Endothelial cell of umbilical vein (primary cell): Measurements from ENCODE around the gene CELF5. TPM values are rescaled to one million over a fixed set of nuclear protein-coding genes. Genes with fewer than 3 reads are reported as not detected.

ENCODE experiments used
- BruUV-seq: library from RNA; stranded (reverse); fragments of 400-500 nt; replicated peaks from 2 replicates; lab custom pipeline; 2021; lab: Mats Ljungman, UMichigan
- CTCF ChIA-PET: fragments of 300-600, 350-600 bp; sonication (Branson Sonifier 250); formaldehyde crosslinking; loops from one replicate; lab custom pipeline; 2021; ENCODE audit warnings: antibody characterized with exemption, inconsistent platforms; lab: Charles Lee
- POLR2A ChIA-PET: fragments of 300-600, 350-600 bp; sonication (Branson Sonifier 250); formaldehyde crosslinking; loops from one replicate; lab custom pipeline; 2021; ENCODE audit warnings: antibody characterized with exemption, inconsistent platforms; lab: Charles Lee
- DNase-seq: peaks from one replicate; pipeline ENCODE4 v3.0.0-alpha.2; 2011; ENCODE audit warnings: low read depth, low spot score
- FAIRE-seq: peaks from 2 replicates; lab custom pipeline; 2011; peaks lifted over from hg19 to GRCh38; lab: Jason Lieb, UNC
- H2AFZ ChIP-seq: 2 replicates; pipeline ENCODE4 v1.6.0; 2012; ENCODE audit warnings: low read depth, low read length, control low read depth, inconsistent platforms
- H3K27ac ChIP-seq: 2 replicates; pipeline ENCODE4 v1.5.1; 2011; ENCODE audit warnings: low read depth, mild to moderate bottlenecking, control low read depth, low read length, moderate library complexity; ENCODE audit not compliant: insufficient read depth
- H3K27me3 ChIP-seq, 2 experiments: 2 replicates each; pipeline versions ENCODE4 v1.6.0 to v1.6.1; 2011; ENCODE audit warnings: low read length in 2 of 2, mixed read lengths in 1 of 2; ENCODE audit not compliant: control insufficient read depth in 2 of 2, insufficient read depth in 2 of 2
- H3K36me3 ChIP-seq, 2 experiments: 2 replicates in 1 of 2; 3 replicates in 1 of 2; pipeline ENCODE4 v1.5.1; 2011; ENCODE audit warnings: low read length in 2 of 2, mild to moderate bottlenecking in 1 of 2, moderate library complexity in 1 of 2; ENCODE audit not compliant: control insufficient read depth in 2 of 2, insufficient read depth in 2 of 2; ENCODE audit errors: extremely low read depth in 1 of 2
- H3K4me1 ChIP-seq: 3 replicates; pipeline ENCODE4 v1.5.1; 2011; ENCODE audit warnings: mild to moderate bottlenecking, low read length; ENCODE audit not compliant: control insufficient read depth, insufficient read depth; ENCODE audit errors: extremely low read depth
- H3K4me2 ChIP-seq: 2 replicates; pipeline ENCODE4 v1.6.1; 2011; ENCODE audit warnings: low read length, control low read depth, mixed read lengths; ENCODE audit not compliant: insufficient read depth
- H3K4me3 ChIP-seq, 3 experiments: fragments of 200-600 bp in 1 of 3; sonication (generic), shearing (Covaris generic) in 1 of 3; replicated peaks in 1 of 3; 2 replicates each; pipeline ENCODE4 v1.5.1; 2011 to 2016; ENCODE audit warnings: control low read depth in 3 of 3, low read length in 3 of 3, mild to moderate bottlenecking in 2 of 3, inconsistent platforms in 1 of 3, low read depth in 1 of 3, moderate library complexity in 1 of 3; ENCODE audit not compliant: insufficient read depth in 1 of 3
- H3K79me2 ChIP-seq: 2 replicates; pipeline ENCODE4 v1.6.0; 2012; ENCODE audit warnings: low read length, inconsistent platforms; ENCODE audit not compliant: control insufficient read depth, insufficient read depth
- H3K9ac ChIP-seq: replicated peaks from 2 replicates; pipeline ENCODE3; 2011; ENCODE audit warnings: low read length, control low read depth; ENCODE audit not compliant: insufficient read depth; ENCODE audit errors: extremely low read depth
- H3K9me1 ChIP-seq: replicated peaks from 3 replicates; pipeline ENCODE4 v1.6.0; 2011; ENCODE audit warnings: mild to moderate bottlenecking, low read length; ENCODE audit not compliant: control insufficient read depth, insufficient read depth; ENCODE audit errors: extremely low read depth
- H3K9me3 ChIP-seq: replicated peaks from 2 replicates; pipeline ENCODE4 v1.5.1; 2012; ENCODE audit warnings: low read length, inconsistent platforms; ENCODE audit not compliant: control insufficient read depth, insufficient read depth
- H4K20me1 ChIP-seq: replicated peaks from 2 replicates; pipeline ENCODE3; 2011; ENCODE audit warnings: mild to moderate bottlenecking, low read length; ENCODE audit not compliant: control insufficient read depth, insufficient read depth; ENCODE audit errors: extremely low read depth
- EZH2 ChIP-seq: IDR thresholded peaks from 2 replicates; pipeline ENCODE4 v1.6.1; 2012; ENCODE audit warnings: borderline replicate concordance, low read depth, mild to moderate bottlenecking, moderate library complexity, low read length, inconsistent platforms; ENCODE audit not compliant: severe bottlenecking
- FOS ChIP-seq: IDR thresholded peaks from 2 replicates; pipeline ENCODE4 v1.6.1; 2011; ENCODE audit warnings: mild to moderate bottlenecking, low read length, moderate library complexity, borderline replicate concordance; ENCODE audit not compliant: insufficient read depth
- GATA2 ChIP-seq: IDR thresholded peaks from 2 replicates; pipeline ENCODE4 v1.7.0; 2011; ENCODE audit warnings: low read depth, mild to moderate bottlenecking, moderate library complexity, mixed read lengths, low read length; ENCODE audit not compliant: insufficient read length, insufficient read depth
- JUN ChIP-seq: IDR thresholded peaks from 2 replicates; pipeline ENCODE4 v1.6.1; 2011; ENCODE audit warnings: borderline replicate concordance, low read depth; ENCODE audit not compliant: insufficient read length, insufficient read depth
- MYC ChIP-seq: IDR thresholded peaks from one replicate; pipeline ENCODE4 v1.6.1; 2011; ENCODE audit warnings: mild to moderate bottlenecking, low read depth, low read length
- POLR2A ChIP-seq: IDR thresholded peaks from 2 replicates; pipeline ENCODE4 v1.6.1; 2012; ENCODE audit warnings: low read depth, mild to moderate bottlenecking, control low read depth, low read length
- POLR2AphosphoS5 ChIP-seq: IDR thresholded peaks from 2 replicates; pipeline ENCODE4 v1.6.1; 2012; ENCODE audit warnings: low read depth, mild to moderate bottlenecking, control low read depth, low read length, moderate library complexity; ENCODE audit not compliant: insufficient read depth
- dilution Hi-C: fragments of 300-500 bp; cut with MboI; formaldehyde crosslinking; loops from one replicate; pipeline ENCODE4 v1.15.0; 2019; ENCODE audit warnings: low sequenced_read_pairs; ENCODE audit not compliant: extremely low pct_ligation_motif_present
- intact Hi-C: fragments of 100-400 bp; cut with micrococcal nuclease; formaldehyde crosslinking; loops from one replicate; pipeline ENCODE4 v1.10.0; 2022
- polyA plus RNA-seq, 4 experiments: library from polyadenylated mRNA; depleted of rRNA in 3 of 4; stranded (reverse) in 3 of 4; unstranded in 1 of 4; fragments of >200 nt; gene quantifications; 2 replicates each; pipeline versions ENCODE4 v1.2.1 to v1.2.3, GENCODE V29; 2011 to 2012; ENCODE audit warnings: missing spikeins in 1 of 4
- total RNA-seq: library from RNA; stranded (reverse); gene quantifications from 2 replicates; pipeline ENCODE4 v1.2.3, GENCODE V29; 2021
- TF ChIP-seq, protein P1 (sequence below), 2 donors: IDR thresholded peaks; 1 replicate in 1 of 2; 2 replicates in 1 of 2; pipeline ENCODE4 v1.5.1; 2011; ENCODE audit warnings: low read length in 2 of 2, mild to moderate bottlenecking in 2 of 2, moderate library complexity in 2 of 2, control low read depth in 1 of 2, inconsistent platforms in 1 of 2, low read depth in 1 of 2; ENCODE audit not compliant: insufficient read depth in 1 of 2; ENCODE audit errors: extremely low read depth in 1 of 2
- TF ChIP-seq, protein P2 (sequence below): IDR thresholded peaks from 2 replicates; pipeline ENCODE4 v1.6.1; 2011; ENCODE audit not compliant: insufficient read depth, insufficient read length

Gene CELF5
- total and polyA plus RNA-seq, 2 donors (not counting 3 experiments of a cell fraction or from before 2014, with no cell fraction given): not detected

DNA sequence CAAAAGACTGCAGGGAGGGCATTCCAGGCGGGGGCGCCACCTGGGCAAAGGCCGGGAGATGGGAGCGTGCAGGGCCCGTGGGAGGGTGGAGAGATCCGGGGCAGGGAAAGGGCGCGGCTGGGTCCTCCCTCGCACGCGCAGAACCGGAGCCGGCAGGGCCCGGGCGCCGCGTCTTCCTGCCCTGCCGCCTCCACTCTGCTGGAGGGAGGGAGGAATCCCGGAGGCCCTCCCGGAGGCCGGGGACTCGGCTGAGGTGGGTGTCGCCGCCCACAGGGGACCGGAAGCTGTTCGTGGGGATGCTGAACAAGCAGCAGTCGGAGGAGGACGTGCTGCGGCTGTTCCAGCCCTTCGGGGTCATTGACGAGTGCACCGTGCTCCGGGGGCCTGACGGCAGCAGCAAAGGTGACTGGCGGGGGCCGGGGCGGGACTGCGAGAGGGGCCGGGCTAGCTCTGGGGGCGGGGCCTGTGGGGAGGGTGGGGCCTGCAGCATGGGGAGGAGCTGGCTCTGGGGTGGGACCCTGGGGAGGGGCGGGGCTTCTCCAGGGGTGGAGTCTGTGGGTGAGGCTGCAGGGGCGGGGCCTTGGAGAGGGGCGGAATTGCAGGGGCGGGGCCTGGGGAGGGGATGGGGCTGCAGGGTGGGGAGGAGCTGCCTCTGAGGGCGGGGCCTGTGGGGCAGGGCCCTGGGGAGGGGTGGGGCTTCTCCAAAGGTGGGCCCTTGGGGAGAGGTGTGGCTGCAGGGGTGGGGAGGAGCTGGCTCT is 51.3 kb downstream of the CELF5 start:
- peak; percentile 46 for FAIRE-seq
- Histone ChIP-seq H3K9ac (no peak overlapping the region), H2AFZ (peak overlapping the region; percentile 83)

DNA sequence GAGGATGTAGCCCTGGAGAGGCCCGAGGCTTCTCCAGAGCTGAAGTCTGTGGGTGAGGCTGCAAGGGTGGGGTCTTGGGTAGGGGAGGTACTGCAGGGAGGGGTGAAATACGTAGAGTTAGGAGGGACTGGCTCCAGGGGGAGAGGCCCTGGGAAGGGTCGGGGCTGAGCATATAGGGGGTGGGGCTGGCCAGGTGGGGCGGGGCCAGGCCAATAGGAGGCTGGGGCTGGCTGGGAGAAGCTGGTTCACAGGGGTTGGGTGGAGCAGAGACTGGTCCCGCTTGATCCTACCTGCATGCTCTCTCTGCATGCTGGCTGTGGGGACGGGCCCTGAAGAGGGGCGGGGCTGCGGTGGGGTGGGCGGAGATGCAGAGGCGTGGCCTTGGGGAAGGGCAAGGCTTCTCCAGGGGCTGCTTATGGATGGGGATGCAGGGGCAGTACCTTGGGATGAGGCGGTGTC is 51.9 kb downstream of the CELF5 start:
- CTCF ChIA-PET: interaction anchor here (0.9 to 1.9 kb wide), 4 partner anchors 8 to 315 kb away, joined by 4 to 9 read pairs (median 4); no protein-coding TSS in a partner anchor
- H3K9me3 ChIP-seq: no peaks in the 10 kb centered on the region
- H3K9ac ChIP-seq: no peak overlapping the region
- no peaks in the 10 kb centered on the region for H3K9me1 ChIP-seq
- no peaks in the 10 kb centered on the region for H4K20me1 ChIP-seq
- TF ChIP-seq, protein P1, sequence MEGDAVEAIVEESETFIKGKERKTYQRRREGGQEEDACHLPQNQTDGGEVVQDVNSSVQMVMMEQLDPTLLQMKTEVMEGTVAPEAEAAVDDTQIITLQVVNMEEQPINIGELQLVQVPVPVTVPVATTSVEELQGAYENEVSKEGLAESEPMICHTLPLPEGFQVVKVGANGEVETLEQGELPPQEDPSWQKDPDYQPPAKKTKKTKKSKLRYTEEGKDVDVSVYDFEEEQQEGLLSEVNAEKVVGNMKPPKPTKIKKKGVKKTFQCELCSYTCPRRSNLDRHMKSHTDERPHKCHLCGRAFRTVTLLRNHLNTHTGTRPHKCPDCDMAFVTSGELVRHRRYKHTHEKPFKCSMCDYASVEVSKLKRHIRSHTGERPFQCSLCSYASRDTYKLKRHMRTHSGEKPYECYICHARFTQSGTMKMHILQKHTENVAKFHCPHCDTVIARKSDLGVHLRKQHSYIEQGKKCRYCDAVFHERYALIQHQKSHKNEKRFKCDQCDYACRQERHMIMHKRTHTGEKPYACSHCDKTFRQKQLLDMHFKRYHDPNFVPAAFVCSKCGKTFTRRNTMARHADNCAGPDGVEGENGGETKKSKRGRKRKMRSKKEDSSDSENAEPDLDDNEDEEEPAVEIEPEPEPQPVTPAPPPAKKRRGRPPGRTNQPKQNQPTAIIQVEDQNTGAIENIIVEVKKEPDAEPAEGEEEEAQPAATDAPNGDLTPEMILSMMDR (IDR thresholded peaks at IDR 0.05; ENCODE audit: extremely low read depth in 1 of 2, insufficient read depth in 1 of 2, low read depth in 1 of 2, low read length in 2 of 2): no peak
- no peak for TF ChIP-seq EZH2
- no peak for TF ChIP-seq MYC
- no peak for TF ChIP-seq POLR2AphosphoS5
- no peak for TF ChIP-seq JUN
- TF ChIP-seq GATA2: no peak
- no peak for TF ChIP-seq FOS
- no peak for TF ChIP-seq POLR2A
- TF ChIP-seq, protein P2, sequence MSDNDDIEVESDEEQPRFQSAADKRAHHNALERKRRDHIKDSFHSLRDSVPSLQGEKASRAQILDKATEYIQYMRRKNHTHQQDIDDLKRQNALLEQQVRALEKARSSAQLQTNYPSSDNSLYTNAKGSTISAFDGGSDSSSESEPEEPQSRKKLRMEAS: no peak
- FAIRE-seq: no peak
- H2AFZ ChIP-seq: no peak overlapping the region
- POLR2A ChIA-PET: no interaction called here
- H3K79me2 ChIP-seq: no peaks in the 10 kb centered on the region
- H3K36me3 ChIP-seq: no peaks in the 10 kb centered on the region
- H3K4me2 ChIP-seq: no peak overlapping the region
- no peaks in the 10 kb centered on the region for H3K4me1 ChIP-seq
- no peak overlapping the region for H3K4me3 ChIP-seq
- H3K27me3 ChIP-seq: peaks cover 1 to 13% of the 10 kb centered on the region in 2 experiments
- BruUV-seq: no TSS peak
- dilution Hi-C loops (no loop called here), intact Hi-C loops (no loop called here)
- H3K27ac ChIP-seq: no peak overlapping the region
- DNase-seq: no peak

More for the DNA sequence above, 51.3 kb downstream of the CELF5 start:
- intact Hi-C loops (no loop called here), dilution Hi-C loops (no loop called here)
- TF ChIP-seq, protein P1 (IDR thresholded peaks at IDR 0.05; ENCODE audit: extremely low read depth in 1 of 2, insufficient read depth in 1 of 2, low read depth in 1 of 2, low read length in 2 of 2): peak; percentile 4 to 61
- no peak for TF ChIP-seq POLR2A
- CTCF ChIA-PET: interaction anchor here (0.9 to 1.9 kb wide), 4 partner anchors 8 to 316 kb away, joined by 4 to 9 read pairs (median 4); no protein-coding TSS in a partner anchor
- no TSS peak for BruUV-seq
- POLR2A ChIA-PET: no interaction called here
- Histone ChIP-seq H3K4me1 (no peaks in the 10 kb centered on the region), H3K9me3 (no peaks in the 10 kb centered on the region), H3K9me1 (no peaks in the 10 kb centered on the region), H3K27me3 (peaks cover 4 to 15% of the 10 kb centered on the region in 2 experiments), H3K4me3 (peak overlapping the region in 2 of 3 experiments; percentile 17 to 31), H4K20me1 (no peaks in the 10 kb centered on the region), H3K4me2 (peak overlapping the region; percentile 57), H3K27ac (no peak overlapping the region), H3K36me3 (no peaks in the 10 kb centered on the region), H3K79me2 (no peaks in the 10 kb centered on the region)
- DNase-seq: peak; percentile 44
